ENCODE results near the gene EFNB3.

Gene EFNB3

GRCh38 chr17:7688808-7689316 is 16.1 kb upstream of the EFNB3 start:
- Histone ChIP-seq H3K27me3 (no peaks in the 10 kb centered on the region), H4K20me1 (peaks cover 4 to 31% (median 20%) of the 10 kb centered on the region in 11 experiments; a peak in 20 of 22 replicates), H3K9ac (peak overlapping the region; percentile 80 to 100 (median 98)), H3K4me1 (peaks cover 31 to 52% (median 47%) of the 10 kb centered on the region in 10 experiments), H3K9me3 (replicated peaks in 1 of 11) (no peaks in the 10 kb centered on the region), H3K27ac (peak overlapping the region in 10 of 11 experiments; percentile 54 to 100 (median 68); a peak in 21 of 22 replicates), H3K36me3 (peaks cover 1 to 64% (median 44%) of the 10 kb centered on the region in 11 experiments), H3K4me3 (peak overlapping the region; percentile 82 to 100 (median 94)), H3K4me2 (peak overlapping the region; percentile 91 to 99 (median 97))
- TF ChIP-seq Cebpa-rat (IDR thresholded peaks at IDR 0.05): no peak

- no peak overlapping the region for H3K4me3 ChIP-seq
- no peak for TF ChIP-seq Cebpa-rat (IDR thresholded peaks at IDR 0.05)
- H3K27me3 ChIP-seq: no peaks in the 10 kb centered on the region
Measured at GRCh38 chr17:7695586-7695985, 9.4 kb upstream of the EFNB3 start.

GRCh38 chr17:7697828-7698588 is 7.0 kb upstream of the EFNB3 start:
- Histone ChIP-seq H4K20me1 (peaks cover 0 to 14% (median 5%) of the 10 kb centered on the region in 11 experiments; a peak in 11 of 22 replicates), H3K4me1 (peaks cover 0 to 19% (median 16%) of the 10 kb centered on the region in 10 experiments; a peak in 15 of 20 replicates), H3K27ac (no peak overlapping the region), H3K4me2 (no peak overlapping the region), H3K4me3 (no peak overlapping the region), H3K9me3 (replicated peaks in 1 of 11) (no peaks in the 10 kb centered on the region), H3K9ac (no peak overlapping the region), H3K27me3 (peaks cover 2 to 9% (median 4%) of the 10 kb centered on the region in 11 experiments; a peak in 21 of 22 replicates), H3K36me3 (peaks cover 34 to 89% (median 68%) of the 10 kb centered on the region in 11 experiments)
- TF ChIP-seq Cebpa-rat (IDR thresholded peaks at IDR 0.05): no peak

More at GRCh38 chr17:7695586-7695985, 9.4 kb upstream of the EFNB3 start:
- Histone ChIP-seq H3K9ac (no peak overlapping the region), H3K36me3 (peaks cover 11 to 89% (median 56%) of the 10 kb centered on the region in 11 experiments; a peak in 21 of 22 replicates), H3K9me3 (replicated peaks in 1 of 11) (no peaks in the 10 kb centered on the region), H4K20me1 (no peaks in the 10 kb centered on the region), H3K27ac (no peak overlapping the region), H3K4me2 (no peak overlapping the region), H3K4me1 (peaks cover 0 to 23% (median 19%) of the 10 kb centered on the region in 10 experiments; a peak in 15 of 20 replicates)

GRCh38 chr17:7700510-7700909 is 4.5 kb upstream of the EFNB3 start:
- H3K4me2 ChIP-seq: no peak overlapping the region
- no peak overlapping the region for H3K4me3 ChIP-seq
- H4K20me1 ChIP-seq: peaks cover 0 to 38% (median 26%) of the 10 kb centered on the region in 11 experiments; a peak in 16 of 22 replicates
- H3K4me1 ChIP-seq: peaks cover 11 to 15% (median 13%) of the 10 kb centered on the region in 10 experiments; a peak in 17 of 20 replicates
- H3K27ac ChIP-seq: no peak overlapping the region
- H3K27me3 ChIP-seq: peaks cover 27 to 34% (median 29%) of the 10 kb centered on the region in 11 experiments
- H3K9ac ChIP-seq: no peak overlapping the region
- H3K36me3 ChIP-seq: peaks cover 33 to 69% (median 51%) of the 10 kb centered on the region in 11 experiments
- no peak for TF ChIP-seq Cebpa-rat (IDR thresholded peaks at IDR 0.05)
- H3K9me3 ChIP-seq (replicated peaks in 1 of 11): no peaks in the 10 kb centered on the region

GRCh38 chr17:7701681-7702080 is 3.3 kb upstream of the EFNB3 start:
- Histone ChIP-seq H3K27me3 (peaks cover 38 to 45% (median 41%) of the 10 kb centered on the region in 11 experiments), H4K20me1 (peaks cover 0 to 50% (median 32%) of the 10 kb centered on the region in 11 experiments; a peak in 16 of 22 replicates), H3K4me2 (no peak overlapping the region), H3K36me3 (peaks cover 27 to 57% (median 42%) of the 10 kb centered on the region in 11 experiments), H3K27ac (no peak overlapping the region), H3K4me3 (no peak overlapping the region), H3K9me3 (replicated peaks in 1 of 11) (no peaks in the 10 kb centered on the region), H3K4me1 (peaks cover 13 to 22% (median 19%) of the 10 kb centered on the region in 10 experiments; a peak in 17 of 20 replicates), H3K9ac (no peak overlapping the region)
- no peak for TF ChIP-seq Cebpa-rat (IDR thresholded peaks at IDR 0.05)

- no peak for TF ChIP-seq Cebpa-rat (IDR thresholded peaks at IDR 0.05)
- no peak overlapping the region for H3K4me3 ChIP-seq
- H3K4me1 ChIP-seq: peaks cover 13 to 22% (median 19%) of the 10 kb centered on the region in 10 experiments; a peak in 17 of 20 replicates
- peaks cover 27 to 46% (median 35%) of the 10 kb centered on the region in 11 experiments for H3K36me3 ChIP-seq
- H3K4me2 ChIP-seq: no peak overlapping the region
- no peak overlapping the region for H3K9ac ChIP-seq
- no peak overlapping the region for H3K27ac ChIP-seq
- no peaks in the 10 kb centered on the region for H3K9me3 ChIP-seq (replicated peaks in 1 of 11)
- H4K20me1 ChIP-seq: peaks cover 0 to 59% (median 32%) of the 10 kb centered on the region in 11 experiments; a peak in 16 of 22 replicates
- H3K27me3 ChIP-seq: peaks cover 49 to 56% (median 52%) of the 10 kb centered on the region in 11 experiments
Measured at GRCh38 chr17:7702776-7703175, 2.2 kb upstream of the EFNB3 start.

GRCh38 chr17:7703584-7704479 is 1.2 kb upstream of the EFNB3 start:
- H4K20me1 ChIP-seq: peaks cover 0 to 61% (median 32%) of the 10 kb centered on the region in 11 experiments; a peak in 16 of 22 replicates
- peaks cover 13 to 23% (median 20%) of the 10 kb centered on the region in 10 experiments; a peak in 17 of 20 replicates for H3K4me1 ChIP-seq
- TF ChIP-seq Cebpa-rat (IDR thresholded peaks at IDR 0.05): no peak
- peaks cover 24 to 41% (median 33%) of the 10 kb centered on the region in 11 experiments for H3K36me3 ChIP-seq
- H3K4me2 ChIP-seq: peak overlapping the region in 7 of 11 experiments; percentile 77 to 87 (median 84); a peak in 8 of 22 replicates
- peaks cover 57 to 65% (median 60%) of the 10 kb centered on the region in 11 experiments for H3K27me3 ChIP-seq
- H3K4me3 ChIP-seq: no peak overlapping the region
- no peaks in the 10 kb centered on the region for H3K9me3 ChIP-seq (replicated peaks in 1 of 11)
- no peak overlapping the region for H3K27ac ChIP-seq
- H3K9ac ChIP-seq: no peak overlapping the region
